Measurements from ENCODE around the gene CASP8.

The CASP8 gene

GRCh38 chr2:201258666-201259615 lies 1.4 kb upstream of the CASP8 start:
- H3K4me1 ChIP-seq (ENCODE audit: insufficient read depth, low read length) = peaks cover 96% of the 10 kb centered on the region
- H3K36me3 ChIP-seq (ENCODE audit: insufficient read depth, low read length) = peaks cover 7% of the 10 kb centered on the region; the same call in 1 of the 2 replicates
- DNase-seq (no peak), ATAC-seq (ENCODE audit: insufficient read depth, low read depth) (peak; percentile 53)
- H3K9me3 ChIP-seq (ENCODE audit: insufficient read depth, low read length, severe bottlenecking) = no peaks in the 10 kb centered on the region
- peaks cover 16% of the 10 kb centered on the region; the same call in 1 of the 2 replicates for H4K20me1 ChIP-seq (ENCODE audit: insufficient read depth, low read length)
- peak overlapping the region; percentile 78 for H3K9ac ChIP-seq (ENCODE audit: low read depth, low read length)
- peak overlapping the region; percentile 54 for H2AFZ ChIP-seq (ENCODE audit: low read depth, low read length)
- H3K4me3 ChIP-seq (ENCODE audit: low read depth in 1 of 2, low read length in 2 of 2) = peak overlapping the region; percentile 25 to 57; a peak in 3 of 4 replicates
- H3K79me2 ChIP-seq (ENCODE audit: insufficient read depth, low read length) = peaks cover 81% of the 10 kb centered on the region
- no peak for TF ChIP-seq CTCF (IDR thresholded peaks at IDR 0.05; ENCODE audit: borderline replicate concordance, extremely low read depth, low read length, poor library complexity, severe bottlenecking)
- no peak for TF ChIP-seq EZH2 (IDR thresholded peaks at IDR 0.05; ENCODE audit: borderline replicate concordance, low read depth, low read length, severe bottlenecking)
- H3K27ac ChIP-seq (ENCODE audit: low read length) = peak overlapping the region; percentile 94
- no peaks in the 10 kb centered on the region for H3K27me3 ChIP-seq (ENCODE audit: insufficient read depth, low read length, poor library complexity)
- H3K4me2 ChIP-seq (ENCODE audit: insufficient read depth, low read length) = peak overlapping the region; percentile 83

GRCh38 chr2:201261471-201261870 lies 1.1 kb downstream of the CASP8 start:
- H3K4me3 ChIP-seq (ENCODE audit: low read depth in 1 of 2, low read length in 2 of 2) = peak overlapping the region; percentile 36 to 63; a peak in 3 of 4 replicates
- peak overlapping the region; percentile 78 for H3K9ac ChIP-seq (ENCODE audit: low read depth, low read length)

GRCh38 chr2:201261906-201262305 lies 1.6 kb downstream of the CASP8 start:
- peak overlapping the region; percentile 84 for H3K27ac ChIP-seq (ENCODE audit: low read length)
- H2AFZ ChIP-seq (ENCODE audit: low read depth, low read length) = no peak overlapping the region
- no peak for ATAC-seq (ENCODE audit: insufficient read depth, low read depth)
- H3K36me3 ChIP-seq (ENCODE audit: insufficient read depth, low read length) = peaks cover 15% of the 10 kb centered on the region
- no peaks in the 10 kb centered on the region for H3K27me3 ChIP-seq (ENCODE audit: insufficient read depth, low read length, poor library complexity)
- peak overlapping the region; percentile 36 to 63; a peak in 3 of 4 replicates for H3K4me3 ChIP-seq (ENCODE audit: low read depth in 1 of 2, low read length in 2 of 2)
- peaks cover 82% of the 10 kb centered on the region for H3K79me2 ChIP-seq (ENCODE audit: insufficient read depth, low read length)
- no peaks in the 10 kb centered on the region for H3K9me3 ChIP-seq (ENCODE audit: insufficient read depth, low read length, severe bottlenecking)
- no peak for TF ChIP-seq EZH2 (IDR thresholded peaks at IDR 0.05; ENCODE audit: borderline replicate concordance, low read depth, low read length, severe bottlenecking)
- no peak for TF ChIP-seq CTCF (IDR thresholded peaks at IDR 0.05; ENCODE audit: borderline replicate concordance, extremely low read depth, low read length, poor library complexity, severe bottlenecking)
- H4K20me1 ChIP-seq (ENCODE audit: insufficient read depth, low read length) = peaks cover 39% of the 10 kb centered on the region
- H3K4me2 ChIP-seq (ENCODE audit: insufficient read depth, low read length) = peak overlapping the region; percentile 83
- peaks cover 85% of the 10 kb centered on the region for H3K4me1 ChIP-seq (ENCODE audit: insufficient read depth, low read length)
- no peak for DNase-seq
- peak overlapping the region; percentile 78 for H3K9ac ChIP-seq (ENCODE audit: low read depth, low read length)

More at GRCh38 chr2:201261471-201261870, 1.1 kb downstream of the CASP8 start:
- Histone ChIP-seq H3K27me3 (ENCODE audit: insufficient read depth, low read length, poor library complexity) (no peaks in the 10 kb centered on the region), H3K4me2 (ENCODE audit: insufficient read depth, low read length) (peak overlapping the region; percentile 83), H3K27ac (ENCODE audit: low read length) (peak overlapping the region; percentile 84), H3K4me1 (ENCODE audit: insufficient read depth, low read length) (peaks cover 89% of the 10 kb centered on the region), H3K36me3 (ENCODE audit: insufficient read depth, low read length) (peaks cover 10% of the 10 kb centered on the region), H3K9me3 (ENCODE audit: insufficient read depth, low read length, severe bottlenecking) (no peaks in the 10 kb centered on the region), H2AFZ (ENCODE audit: low read depth, low read length) (no peak overlapping the region), H3K79me2 (ENCODE audit: insufficient read depth, low read length) (peaks cover 81% of the 10 kb centered on the region), H4K20me1 (ENCODE audit: insufficient read depth, low read length) (peaks cover 35% of the 10 kb centered on the region)
- DNase-seq (peak; percentile 54), ATAC-seq (ENCODE audit: insufficient read depth, low read depth) (no peak)
- TF ChIP-seq CTCF (IDR thresholded peaks at IDR 0.05; ENCODE audit: borderline replicate concordance, extremely low read depth, low read length, poor library complexity, severe bottlenecking) (peak; percentile 20), EZH2 (IDR thresholded peaks at IDR 0.05; ENCODE audit: borderline replicate concordance, low read depth, low read length, severe bottlenecking) (no peak)

Data from DND-41 (cell line).